AG04450 (cell line): Measurements from ENCODE around the gene DHX38. TPM values are rescaled to one million over a fixed set of nuclear protein-coding genes. Genes with fewer than 3 reads are reported as not detected.

ENCODE experiments used
- CTCF ChIA-PET: fragments of 300-600, 350-600 bp; formaldehyde crosslinking; extraction: SDS; loops from one replicate; lab custom pipeline; 2022; ENCODE audit warnings: antibody characterized with exemption, inconsistent platforms; lab: Charles Lee
- POLR2A ChIA-PET: fragments of 350-600 bp; formaldehyde crosslinking; extraction: SDS; loops from one replicate; lab custom pipeline; 2021; ENCODE audit warnings: antibody characterized with exemption, inconsistent platforms; lab: Yijun Ruan, JAX
- DNase-seq: peaks from one replicate; pipeline ENCODE4 v3.0.0-alpha.2; 2011; ENCODE audit warnings: low read depth, low spot score
- H3K27ac ChIP-seq: one replicate; pipeline ENCODE4 v1.5.1; 2012; ENCODE audit warnings: low read depth, low read length, control low read depth
- H3K27me3 ChIP-seq: one replicate; pipeline ENCODE4 v1.6.0; 2012; ENCODE audit warnings: low read length; ENCODE audit not compliant: control insufficient read depth, insufficient read depth
- H3K4me3 ChIP-seq: 2 replicates; pipeline ENCODE4 v1.5.1; 2011; ENCODE audit warnings: mild to moderate bottlenecking, low read depth, low read length, control low read depth
- H3K9me3 ChIP-seq: 2 replicates; pipeline ENCODE4 v1.5.1; 2012; ENCODE audit warnings: low read length; ENCODE audit not compliant: control insufficient read depth, insufficient read depth
- CTCF ChIP-seq: IDR thresholded peaks from 2 replicates; pipeline ENCODE4 v1.5.1; 2011; ENCODE audit warnings: low read depth, low read length, control low read depth, inconsistent platforms
- polyA minus RNA-seq: library from RNA; depleted of rRNA, polyadenylated mRNA; stranded (reverse); fragments of >200 nt; gene quantifications from 2 replicates; pipeline ENCODE4 v1.2.3, GENCODE V29; 2011; rRNA and poly(A)+ RNA removed
- polyA plus RNA-seq: library from polyadenylated mRNA; depleted of rRNA; stranded (reverse); fragments of >200 nt; gene quantifications from 2 replicates; pipeline ENCODE4 v1.2.3, GENCODE V29; 2011; rRNA removed

Gene DHX38
- polyA plus RNA-seq (26.8 and 31.1 TPM in 2 replicates), polyA minus RNA-seq (77.5 and 91.9 TPM in 2 replicates)

GRCh38 chr16:72093448-72094265, at the start of gene DHX38, which contains the start of gene TXNL4B:
TSS of gene DHX38 (plus strand) at chr16:72093847. CDS start at chr16:72096158, 2,311 bp downstream.
TSS of gene TXNL4B (minus strand) at chr16:72093620. CDS start at chr16:72090749, 2,871 bp downstream.
- DNase-seq = peak; percentile 97
- Histone ChIP-seq H3K4me3 (peak within 1 kb of the TSS; percentile 98), H3K27me3 (no peaks in the 10 kb centered on the region), H3K9me3 (no peaks in the 10 kb centered on the region; the same call in 1 of the 2 replicates), H3K27ac (peak within 1 kb of the TSS; percentile 77)
- POLR2A ChIA-PET = interaction anchor here (1.0 kb wide), 1 partner anchor 17 kb away, joined by 3 read pairs; no protein-coding TSS in a partner anchor
- CTCF ChIA-PET = interaction anchor here (1.0 to 5.2 kb wide), 4 partner anchors 26 to 132 kb away, joined by 3 to 41 read pairs (median 10); no protein-coding TSS in a partner anchor
- peak; percentile 2; the same call in 1 of the 2 replicates for TF ChIP-seq CTCF

- ChIA-PET CTCF (no interaction called here), POLR2A (no interaction called here)
- Histone ChIP-seq H3K4me3 (no peak overlapping the region), H3K9me3 (peaks cover 3% of the 10 kb centered on the region; the same call in 1 of the 2 replicates), H3K27ac (no peak overlapping the region), H3K27me3 (no peaks in the 10 kb centered on the region)
- DNase-seq = no peak
- no peak for TF ChIP-seq CTCF
Measured at GRCh38 chr16:72044296-72044695, 49.4 kb upstream of the DHX38 start.

- ChIA-PET POLR2A (no interaction called here), CTCF (no interaction called here)
- TF ChIP-seq CTCF = no peak
- Histone ChIP-seq H3K9me3 (peaks cover 3% of the 10 kb centered on the region; the same call in 1 of the 2 replicates), H3K27ac (no peak overlapping the region), H3K27me3 (peaks cover 1% of the 10 kb centered on the region), H3K4me3 (no peak overlapping the region)
- no peak for DNase-seq
Measured at GRCh38 chr16:72044825-72045359, 48.8 kb upstream of the DHX38 start.

GRCh38 chr16:72049110-72049509, 44.5 kb upstream of the DHX38 start:
- Histone ChIP-seq H3K4me3 (no peak overlapping the region), H3K27me3 (peaks cover 3% of the 10 kb centered on the region), H3K9me3 (peaks cover 3% of the 10 kb centered on the region; the same call in 1 of the 2 replicates), H3K27ac (no peak overlapping the region)
- DNase-seq = no peak
- TF ChIP-seq CTCF = no peak
- ChIA-PET CTCF (no interaction called here), POLR2A (no interaction called here)
